Ascending aorta (tissue), 2 donors: ENCODE results near the gene INTS11. TPM values are rescaled to one million over a fixed set of nuclear protein-coding genes. Genes with fewer than 3 reads are reported as not detected.

Experiments
- DNase-seq, 2 donors: peaks; one replicate each; pipeline ENCODE4 v3.0.0-alpha.2; 2019; ENCODE audit warnings: low spot score in 2 of 2
- H3K27ac ChIP-seq, 2 donors: fragments of 200-600 bp; sonication (generic); one replicate each; pipeline ENCODE4 v1.5.1; 2016 to 2017; ENCODE audit warnings: mild to moderate bottlenecking in 1 of 2
- H3K27me3 ChIP-seq: fragments of 200-600 bp; sonication (generic); one replicate; pipeline ENCODE4 v1.5.1; 2017
- H3K36me3 ChIP-seq, 2 donors: fragments of 200-600 bp; sonication (generic); one replicate each; pipeline ENCODE4 v1.5.1; 2016
- H3K4me1 ChIP-seq, 2 donors: fragments of 200-600 bp; sonication (generic); one replicate each; pipeline ENCODE4 v1.5.1; 2016 to 2017; ENCODE audit warnings: mild to moderate bottlenecking in 1 of 2
- H3K4me3 ChIP-seq, 2 donors: fragments of 200-600 bp; sonication (generic); one replicate each; pipeline ENCODE4 v1.5.1; 2016 to 2017; ENCODE audit warnings: mild to moderate bottlenecking in 1 of 2
- H3K9me3 ChIP-seq, 2 donors: fragments of 200-600 bp; sonication (generic); one replicate each; pipeline ENCODE4 v1.5.1; 2016
- CTCF ChIP-seq, 3 experiments: fragments of 200-600 bp in 2 of 3; fragments of 450-650 bp in 1 of 3; sonication (generic) in 2 of 3; IDR thresholded peaks; one replicate each; pipeline ENCODE4 v1.5.1; 2016 to 2019; ENCODE audit warnings: antibody characterized with exemption in 3 of 3, mild to moderate bottlenecking in 1 of 3, moderate library complexity in 1 of 3
- intact Hi-C: fragments of 100-400 bp; cut with DNase I; formaldehyde crosslinking; loops from one replicate; pipeline ENCODE4 v1.15.1; 2023
- total RNA-seq: library from RNA; depleted of rRNA; stranded (reverse); fragments of >200 nt; gene quantifications from one replicate; pipeline ENCODE4 v1.1.0, GENCODE V29; 2016

INTS11 gene
- total RNA-seq, 1 donor from 2014 or later = 214 TPM

- intact Hi-C loops = no loop called here
- no peak overlapping the region for H3K27ac ChIP-seq
These were observed 22.7 kb upstream of the INTS11 start for GRCh38 chr1:1347026-1347595.

GRCh38 chr1:1346501-1346890, 22.0 kb upstream of the INTS11 start:
- Histone ChIP-seq H3K27me3 (no peaks in the 10 kb centered on the region), H3K4me1 (peaks cover 5 to 31% of the 10 kb centered on the region in 2 donors), H3K27ac (no peak overlapping the region), H3K4me3 (peak overlapping the region in 1 of 2 donors; percentile 20), H3K36me3 (peaks cover 5 to 8% of the 10 kb centered on the region in 2 donors), H3K9me3 (no peaks in the 10 kb centered on the region)
- intact Hi-C loops = no loop called here
- DNase-seq = no peak
- TF ChIP-seq CTCF (IDR thresholded peaks at IDR 0.05) = no peak

More at GRCh38 chr1:1347026-1347595, 22.7 kb upstream of the INTS11 start:
- H3K9me3 ChIP-seq = no peaks in the 10 kb centered on the region
- H3K4me1 ChIP-seq = peaks cover 7 to 37% of the 10 kb centered on the region in 2 donors
- no peak for DNase-seq
- peaks cover 0 to 2% of the 10 kb centered on the region in 2 donors for H3K36me3 ChIP-seq
- peak overlapping the region; percentile 91 to 93 for H3K4me3 ChIP-seq
- no peaks in the 10 kb centered on the region for H3K27me3 ChIP-seq
- no peak for TF ChIP-seq CTCF (IDR thresholded peaks at IDR 0.05)

- H3K27me3 ChIP-seq = no peaks in the 10 kb centered on the region
- no peak for DNase-seq
- peaks cover 3 to 30% of the 10 kb centered on the region in 2 donors for H3K4me1 ChIP-seq
- H3K36me3 ChIP-seq = peaks cover 9 to 10% of the 10 kb centered on the region in 2 donors
- peak overlapping the region in 1 of 2 donors; percentile 20 for H3K4me3 ChIP-seq
- intact Hi-C loops = no loop called here
- no peak for TF ChIP-seq CTCF (IDR thresholded peaks at IDR 0.05)
- no peaks in the 10 kb centered on the region for H3K9me3 ChIP-seq
- no peak overlapping the region for H3K27ac ChIP-seq
These were observed 21.5 kb upstream of the INTS11 start for GRCh38 chr1:1345860-1346500.

- no peak for DNase-seq
- TF ChIP-seq CTCF (IDR thresholded peaks at IDR 0.05) = no peak
- peaks cover 3 to 30% of the 10 kb centered on the region in 2 donors for H3K4me1 ChIP-seq
- H3K9me3 ChIP-seq = no peaks in the 10 kb centered on the region
- H3K36me3 ChIP-seq = peaks cover 10 to 14% of the 10 kb centered on the region in 2 donors
- intact Hi-C loops = no loop called here
- no peaks in the 10 kb centered on the region for H3K27me3 ChIP-seq
- no peak overlapping the region for H3K27ac ChIP-seq
- no peak overlapping the region for H3K4me3 ChIP-seq
These were observed 20.9 kb upstream of the INTS11 start for GRCh38 chr1:1345384-1345783.

- no peak for DNase-seq
- intact Hi-C loops = no loop called here
- Histone ChIP-seq H3K27me3 (no peaks in the 10 kb centered on the region), H3K4me3 (no peak overlapping the region), H3K36me3 (peaks cover 15 to 20% of the 10 kb centered on the region in 2 donors), H3K27ac (no peak overlapping the region), H3K9me3 (no peaks in the 10 kb centered on the region), H3K4me1 (peaks cover 3 to 30% of the 10 kb centered on the region in 2 donors)
- TF ChIP-seq CTCF (IDR thresholded peaks at IDR 0.05) = peak in 1 of 3 experiments; percentile 19
These were observed 20.3 kb upstream of the INTS11 start for GRCh38 chr1:1344655-1345361.
